Epithelial cell of esophagus (primary cell): Measurements from ENCODE around the gene RBMS3.

Experiments
- DNase-seq: peaks from one replicate; pipeline ENCODE4 v3.0.0; 2010; ENCODE audit warnings: low read depth
- H3K4me3 ChIP-seq: 2 replicates; pipeline ENCODE4 v1.5.1; 2011; ENCODE audit warnings: mild to moderate bottlenecking, low read length, control low read depth
- CTCF ChIP-seq: IDR thresholded peaks from 2 replicates; pipeline ENCODE4 v1.5.1; 2011; ENCODE audit warnings: low read depth, mild to moderate bottlenecking, low read length, control low read depth, inconsistent platforms; ENCODE audit not compliant: insufficient read depth; ENCODE audit errors: missing control alignments

The RBMS3 gene

GRCh38 chr3:29545615-29546014 is 264.7 kb downstream of the RBMS3 start:
- TF ChIP-seq CTCF, result no peak
- no peak overlapping the region for H3K4me3 ChIP-seq

GRCh38 chr3:29552051-29552450 is 271.2 kb downstream of the RBMS3 start:
- no peak for TF ChIP-seq CTCF
- H3K4me3 ChIP-seq, result no peak overlapping the region
- no peak for DNase-seq

More at GRCh38 chr3:29545615-29546014, 264.7 kb downstream of the RBMS3 start:
- DNase-seq, result no peak

- DNase-seq, result no peak
- no peak for TF ChIP-seq CTCF
- H3K4me3 ChIP-seq, result no peak overlapping the region
Measured at GRCh38 chr3:29554566-29554965, 273.7 kb downstream of the RBMS3 start.

GRCh38 chr3:29555590-29555989 is 274.7 kb downstream of the RBMS3 start:
- DNase-seq, result no peak
- no peak for TF ChIP-seq CTCF
- H3K4me3 ChIP-seq, result no peak overlapping the region

- DNase-seq, result no peak
- no peak overlapping the region for H3K4me3 ChIP-seq
- no peak for TF ChIP-seq CTCF
Measured at GRCh38 chr3:29557186-29557585, 276.3 kb downstream of the RBMS3 start.

GRCh38 chr3:29557825-29558224 is 277.0 kb downstream of the RBMS3 start:
- DNase-seq, result no peak
- TF ChIP-seq CTCF, result no peak

GRCh38 chr3:29559741-29560465 is 279.0 kb downstream of the RBMS3 start:
- DNase-seq, result no peak
- H3K4me3 ChIP-seq, result no peak overlapping the region
- TF ChIP-seq CTCF, result no peak

More at GRCh38 chr3:29557825-29558224, 277.0 kb downstream of the RBMS3 start:
- H3K4me3 ChIP-seq, result no peak overlapping the region
